Measurements from ENCODE around the gene C2CD3. TPM values are rescaled to one million over a fixed set of nuclear protein-coding genes. Genes with fewer than 3 reads are reported as not detected.
"Not testable (repeated sequence)": the region's sequence is repeated elsewhere in the genome, so short reads cannot be mapped to it uniquely, and the experiment has no call there.

The C2CD3 gene
- total RNA-seq, 1 donor from 2014 or later, result 26.2 TPM

- ATAC-seq, result no peak
- DNase-seq (ENCODE audit: low spot score), result no peak
- intact Hi-C loops (cut with DNase I), result no loop called here
These were observed 7.9 kb downstream of the C2CD3 start for GRCh38 chr11:74162681-74163467.

- DNase-seq (ENCODE audit: low spot score) (no peak), ATAC-seq (no peak)
- intact Hi-C loops (cut with DNase I), result no loop called here
These were observed 11.2 kb downstream of the C2CD3 start for GRCh38 chr11:74159642-74160041.

GRCh38 chr11:74157169-74157568 is 13.6 kb downstream of the C2CD3 start:
- intact Hi-C loops (cut with DNase I), result no loop called here
- DNase-seq (ENCODE audit: low spot score), result no peak
- ATAC-seq, result no peak

- ATAC-seq, result no peak
- intact Hi-C loops (cut with DNase I), result no loop called here
- no peak for DNase-seq (ENCODE audit: low spot score)
These were observed 16.1 kb downstream of the C2CD3 start for GRCh38 chr11:74154620-74155281.

- ATAC-seq, result no peak
- intact Hi-C loops (cut with DNase I), result no loop called here
- no peak for DNase-seq (ENCODE audit: low spot score)
These were observed 17.6 kb downstream of the C2CD3 start for GRCh38 chr11:74153224-74153623.

- ATAC-seq (no peak), DNase-seq (ENCODE audit: low spot score) (no peak)
- intact Hi-C loops (cut with DNase I), result no loop called here
These were observed 23.4 kb downstream of the C2CD3 start for GRCh38 chr11:74147199-74147929.

- no peak for DNase-seq (ENCODE audit: low spot score)
- no peak for ATAC-seq
- intact Hi-C loops (cut with DNase I), result no loop called here
These were observed 26.2 kb downstream of the C2CD3 start for GRCh38 chr11:74144592-74144991.

GRCh38 chr11:74142624-74143023 is 28.2 kb downstream of the C2CD3 start:
- intact Hi-C loops (cut with DNase I), result no loop called here

GRCh38 chr11:74141908-74142307 is 28.9 kb downstream of the C2CD3 start:
- ATAC-seq, result peak; percentile 56
- intact Hi-C loops (cut with DNase I), result no loop called here
- no peak for DNase-seq (ENCODE audit: low spot score)

More at GRCh38 chr11:74142624-74143023, 28.2 kb downstream of the C2CD3 start:
- DNase-seq (ENCODE audit: low spot score) (no peak), ATAC-seq (no peak)

- no peak for DNase-seq (ENCODE audit: low spot score)
- ATAC-seq, result no peak
- intact Hi-C loops (cut with DNase I), result no loop called here
These were observed 29.5 kb downstream of the C2CD3 start for GRCh38 chr11:74141241-74141695.

- ATAC-seq; DNase-seq (ENCODE audit: low spot score); intact Hi-C loops (cut with DNase I): not testable (repeated sequence)
These were observed 30.8 kb downstream of the C2CD3 start for GRCh38 chr11:74139919-74140431.

- DNase-seq (ENCODE audit: low spot score), result no peak
- ATAC-seq, result peak; percentile 22
- intact Hi-C loops (cut with DNase I), result no loop called here
These were observed 31.5 kb downstream of the C2CD3 start for GRCh38 chr11:74139151-74139918.

GRCh38 chr11:74138572-74138971 is 32.2 kb downstream of the C2CD3 start:
- ATAC-seq (peak; percentile 88), DNase-seq (ENCODE audit: low spot score) (no peak)
- intact Hi-C loops (cut with DNase I), result no loop called here

GRCh38 chr11:74138021-74138420 is 32.8 kb downstream of the C2CD3 start:
- ATAC-seq (peak; percentile 71), DNase-seq (ENCODE audit: low spot score) (no peak)
- intact Hi-C loops (cut with DNase I), result no loop called here

GRCh38 chr11:74135127-74135840 is 35.5 kb downstream of the C2CD3 start:
- intact Hi-C loops (cut with DNase I), result no loop called here
- no peak for ATAC-seq
- DNase-seq (ENCODE audit: low spot score), result no peak

- ATAC-seq, result no peak
- no peak for DNase-seq (ENCODE audit: low spot score)
- intact Hi-C loops (cut with DNase I), result no loop called here
These were observed 36.1 kb downstream of the C2CD3 start for GRCh38 chr11:74134661-74135060.

- DNase-seq (ENCODE audit: low spot score), result no peak
- no peak for ATAC-seq
- intact Hi-C loops (cut with DNase I), result no loop called here
These were observed 37.4 kb downstream of the C2CD3 start for GRCh38 chr11:74133436-74133835.

GRCh38 chr11:74132833-74133232 is 38.0 kb downstream of the C2CD3 start:
- ATAC-seq, result no peak
- no peak for DNase-seq (ENCODE audit: low spot score)
- intact Hi-C loops (cut with DNase I), result no loop called here

Data from sciatic nerve (tissue), 2 donors.